Left ventricle myocardium inferior (tissue), 1 donor: ENCODE data around the gene RERE. TPM values are rescaled to one million over a fixed set of nuclear protein-coding genes. Genes with fewer than 3 reads are reported as not detected.

Source experiments
- DNase-seq: peaks from one replicate; pipeline ENCODE4 v3.0.0-alpha.2; 2020
- H3K27ac ChIP-seq: fragments of 200-600 bp; replicated peaks from 2 replicates; pipeline ENCODE4 v1.8.0; 2021
- H3K27me3 ChIP-seq: fragments of 200-600 bp; 2 replicates; pipeline ENCODE4 v1.8.0; 2021; ENCODE audit warnings: low read depth
- H3K36me3 ChIP-seq: fragments of 200-600 bp; 2 replicates; pipeline ENCODE4 v1.8.0; 2021
- H3K4me1 ChIP-seq: fragments of 200-600 bp; 2 replicates; pipeline ENCODE4 v1.8.0; 2021
- H3K4me3 ChIP-seq: fragments of 200-600 bp; 2 replicates; pipeline ENCODE4 v1.8.0; 2021; ENCODE audit warnings: mild to moderate bottlenecking, moderate library complexity
- H3K9me3 ChIP-seq: fragments of 200-600 bp; replicated peaks from 2 replicates; pipeline ENCODE4 v1.8.0; 2021
- CTCF ChIP-seq: fragments of 200-600 bp; IDR thresholded peaks from 2 replicates; pipeline ENCODE4 v1.8.0; 2021; ENCODE audit warnings: antibody characterized with exemption, mild to moderate bottlenecking, borderline replicate concordance
- intact Hi-C: fragments of 100-400 bp; cut with micrococcal nuclease; formaldehyde crosslinking; loops from one replicate; pipeline ENCODE4 v1.11.0; 2022
- total RNA-seq: library from RNA; stranded (reverse); fragmentation: NEBNext Ultra II Directional; extraction: Animal tissue kit (Norgen Biotek cat#: 25700); gene quantifications from one replicate; pipeline ENCODE4 v1.2.1, GENCODE V29; 2021
- donor health status: DM: no; HTN: yes; CAD: no; lungs with severe emphysema.

RERE gene
- total RNA-seq, 1 donor from 2014 or later = 141 TPM

GRCh38 chr1:8747879-8748825 is 69.3 kb downstream of the RERE start:
- intact Hi-C loops = no loop called here
- H3K27ac ChIP-seq = no peak overlapping the region
- H3K4me3 ChIP-seq = no peak overlapping the region
- no peaks in the 10 kb centered on the region for H3K27me3 ChIP-seq
- TF ChIP-seq CTCF = no peak
- no peak for DNase-seq
- H3K9me3 ChIP-seq = no peaks in the 10 kb centered on the region
- no peaks in the 10 kb centered on the region for H3K36me3 ChIP-seq
- H3K4me1 ChIP-seq = peaks cover 16% of the 10 kb centered on the region

GRCh38 chr1:8746554-8746953 is 70.9 kb downstream of the RERE start:
- Histone ChIP-seq H3K27me3 (no peaks in the 10 kb centered on the region), H3K36me3 (no peaks in the 10 kb centered on the region), H3K4me1 (peaks cover 8% of the 10 kb centered on the region), H3K4me3 (no peak overlapping the region), H3K9me3 (no peaks in the 10 kb centered on the region), H3K27ac (no peak overlapping the region)
- no peak for TF ChIP-seq CTCF
- DNase-seq = no peak
- intact Hi-C loops = no loop called here

GRCh38 chr1:8745749-8746390 is 71.6 kb downstream of the RERE start:
- no peak overlapping the region for H3K27ac ChIP-seq
- H3K27me3 ChIP-seq = no peaks in the 10 kb centered on the region
- H3K4me3 ChIP-seq = no peak overlapping the region
- DNase-seq = no peak
- no peaks in the 10 kb centered on the region for H3K9me3 ChIP-seq
- no peak for TF ChIP-seq CTCF
- no peaks in the 10 kb centered on the region for H3K36me3 ChIP-seq
- intact Hi-C loops = no loop called here
- H3K4me1 ChIP-seq = peaks cover 6% of the 10 kb centered on the region

- DNase-seq = no peak
- Histone ChIP-seq H3K4me1 (peaks cover 3% of the 10 kb centered on the region), H3K36me3 (no peaks in the 10 kb centered on the region), H3K9me3 (no peaks in the 10 kb centered on the region), H3K4me3 (no peak overlapping the region), H3K27me3 (no peaks in the 10 kb centered on the region), H3K27ac (no peak overlapping the region)
- intact Hi-C loops = no loop called here
- TF ChIP-seq CTCF = no peak
Observed at GRCh38 chr1:8745346-8745745, 72.1 kb downstream of the RERE start.

GRCh38 chr1:8742022-8742924 is 75.2 kb downstream of the RERE start:
- Histone ChIP-seq H3K4me3 (no peak overlapping the region), H3K27ac (no peak overlapping the region), H3K9me3 (peaks cover 10% of the 10 kb centered on the region), H3K4me1 (peaks cover 3% of the 10 kb centered on the region), H3K36me3 (peaks cover 4% of the 10 kb centered on the region), H3K27me3 (no peaks in the 10 kb centered on the region)
- intact Hi-C loops = no loop called here
- TF ChIP-seq CTCF = no peak
- DNase-seq = no peak
